NCI-H226 (cell line): ENCODE data around the gene ERCC1.
"Not testable (repeated sequence)": the region's sequence is repeated elsewhere in the genome, so short reads cannot be mapped to it uniquely, and the experiment has no call there.

Source experiments
- DNase-seq: peaks from one replicate; pipeline ENCODE4 v3.0.0-alpha.2; 2015

The ERCC1 gene

GRCh38 chr19:45424191-45425058, 708 bp upstream of the ERCC1 start:
- peak; percentile 95 for DNase-seq

GRCh38 chr19:45423033-45423588, 606 bp downstream of the ERCC1 start:
- no peak for DNase-seq

- DNase-seq = no peak
These were observed 1.7 kb downstream of the ERCC1 start for GRCh38 chr19:45421947-45422498.

GRCh38 chr19:45420871-45421270, 2.8 kb downstream of the ERCC1 start:
- DNase-seq = no peak

- DNase-seq = no peak
These were observed 3.4 kb downstream of the ERCC1 start for GRCh38 chr19:45420356-45420755.

GRCh38 chr19:45419895-45420294, 3.8 kb downstream of the ERCC1 start:
- DNase-seq = no peak

- DNase-seq = no peak
These were observed 4.3 kb downstream of the ERCC1 start for GRCh38 chr19:45419396-45419795.

GRCh38 chr19:45418802-45419201, 4.9 kb downstream of the ERCC1 start:
- DNase-seq = no peak

GRCh38 chr19:45417151-45417550, 6.6 kb downstream of the ERCC1 start:
- no peak for DNase-seq

- no peak for DNase-seq
These were observed 9.2 kb downstream of the ERCC1 start for GRCh38 chr19:45414468-45414867.

GRCh38 chr19:45413497-45413896, 10.2 kb downstream of the ERCC1 start:
- DNase-seq = no peak

- not testable (repeated sequence) for DNase-seq
These were observed 13.4 kb downstream of the ERCC1 start for GRCh38 chr19:45410330-45410729.

- DNase-seq = no peak
These were observed 14.2 kb downstream of the ERCC1 start for GRCh38 chr19:45409557-45409920.

GRCh38 chr19:45408830-45409556, 14.7 kb downstream of the ERCC1 start:
- no peak for DNase-seq

GRCh38 chr19:45408121-45408520, 15.6 kb downstream of the ERCC1 start:
- DNase-seq = no peak

- not testable (repeated sequence) for DNase-seq
These were observed 16.1 kb downstream of the ERCC1 start for GRCh38 chr19:45407585-45407984.

- no peak for DNase-seq
These were observed 16.7 kb downstream of the ERCC1 start for GRCh38 chr19:45407091-45407375.

GRCh38 chr19:45406226-45407090, 17.3 kb downstream of the ERCC1 start, which contains the start of gene POLR1G:
POLR1G (plus strand) TSS chr19:45406644; CDS start chr19:45406697, 53 bp downstream.
- DNase-seq = peak; percentile 62

- DNase-seq = peak; percentile 87
These were observed 18.1 kb downstream of the ERCC1 start for GRCh38 chr19:45405435-45406225.

GRCh38 chr19:45404557-45405434, 18.9 kb downstream of the ERCC1 start, which contains the start of gene PPP1R13L:
PPP1R13L (minus strand) TSS chr19:45405069; CDS start chr19:45398318, 6,751 bp downstream.
- DNase-seq = peak; percentile 36
